OCI-LY3 (cell line): ENCODE measurements around the gene ZNF597.
"Not testable (repeated sequence)": the region's sequence is repeated elsewhere in the genome, so short reads cannot be mapped to it uniquely, and the experiment has no call there.

Experiments
- H2AFZ ChIP-seq: fragments of 200-600, 300-600 bp; shearing (Covaris generic); 2 replicates; pipeline ENCODE4 v1.6.0; 2014; ENCODE audit warnings: antibody characterized with exemption, low read depth, low read length
- H3K27ac ChIP-seq: fragments of 200-600, 300-600 bp; sonication (generic); 2 replicates; pipeline ENCODE4 v1.5.1; 2014; ENCODE audit warnings: mild to moderate bottlenecking, low read length, moderate library complexity, mixed read lengths
- H3K27me3 ChIP-seq: fragments of 200-600, 300-600 bp; sonication (generic); 2 replicates; pipeline ENCODE4 v1.6.1; 2014; ENCODE audit warnings: low read depth, low read length, mixed read lengths
- H3K36me3 ChIP-seq: fragments of 200-600, 300-600 bp; sonication (generic); replicated peaks from 2 replicates; pipeline ENCODE3; 2014; ENCODE audit warnings: low read depth, low read length, mixed read lengths
- H3K4me1 ChIP-seq: fragments of 300-600, 200-600 bp; sonication (generic); 2 replicates; pipeline ENCODE4 v1.6.1; 2014; ENCODE audit warnings: low read length, mixed read lengths
- H3K4me2 ChIP-seq: fragments of 200-600, 300-600 bp; sonication (generic); 2 replicates; pipeline ENCODE4 v1.6.1; 2014; ENCODE audit warnings: low read length, mixed read lengths
- H3K4me3 ChIP-seq: fragments of 300-600, 200-600 bp; sonication (generic); 2 replicates; pipeline ENCODE4 v1.5.1; 2014; ENCODE audit warnings: antibody characterized with exemption, mild to moderate bottlenecking, low read length, moderate library complexity
- H3K79me2 ChIP-seq: fragments of 300-600, 200-600 bp; shearing (Covaris generic); 2 replicates; pipeline ENCODE4 v1.6.1; 2014; ENCODE audit warnings: mild to moderate bottlenecking, low read length, mixed read lengths
- H3K9ac ChIP-seq: fragments of 300-600, 200-600 bp; shearing (Covaris generic); 2 replicates; pipeline ENCODE4 v1.6.0; 2014; ENCODE audit warnings: mild to moderate bottlenecking, low read length, moderate library complexity
- H3K9me3 ChIP-seq: fragments of 200-600, 300-600 bp; shearing (Covaris generic); 2 replicates; pipeline ENCODE4 v1.6.1; 2014; ENCODE audit warnings: low read length, mixed read lengths; ENCODE audit not compliant: insufficient read depth
- H4K20me1 ChIP-seq: fragments of 200-600, 300-600 bp; sonication (generic); 2 replicates; pipeline ENCODE4 v1.6.1; 2016; ENCODE audit warnings: low read length, mixed read lengths; ENCODE audit not compliant: insufficient read depth
- EZH2phosphoT487 ChIP-seq: fragments of 200-600 bp; shearing (Covaris generic); IDR thresholded peaks from 2 replicates; pipeline ENCODE4 v1.6.1; 2018; ENCODE audit warnings: antibody characterized with exemption, mixed run types, low read depth
- TF ChIP-seq, protein P1 (sequence below): fragments of 200-600, 300-600 bp; sonication (generic); IDR thresholded peaks from 2 replicates; pipeline ENCODE4 v1.5.1; 2014; ENCODE audit warnings: antibody characterized with exemption, low read length, low read depth

Gene ZNF597

DNA sequence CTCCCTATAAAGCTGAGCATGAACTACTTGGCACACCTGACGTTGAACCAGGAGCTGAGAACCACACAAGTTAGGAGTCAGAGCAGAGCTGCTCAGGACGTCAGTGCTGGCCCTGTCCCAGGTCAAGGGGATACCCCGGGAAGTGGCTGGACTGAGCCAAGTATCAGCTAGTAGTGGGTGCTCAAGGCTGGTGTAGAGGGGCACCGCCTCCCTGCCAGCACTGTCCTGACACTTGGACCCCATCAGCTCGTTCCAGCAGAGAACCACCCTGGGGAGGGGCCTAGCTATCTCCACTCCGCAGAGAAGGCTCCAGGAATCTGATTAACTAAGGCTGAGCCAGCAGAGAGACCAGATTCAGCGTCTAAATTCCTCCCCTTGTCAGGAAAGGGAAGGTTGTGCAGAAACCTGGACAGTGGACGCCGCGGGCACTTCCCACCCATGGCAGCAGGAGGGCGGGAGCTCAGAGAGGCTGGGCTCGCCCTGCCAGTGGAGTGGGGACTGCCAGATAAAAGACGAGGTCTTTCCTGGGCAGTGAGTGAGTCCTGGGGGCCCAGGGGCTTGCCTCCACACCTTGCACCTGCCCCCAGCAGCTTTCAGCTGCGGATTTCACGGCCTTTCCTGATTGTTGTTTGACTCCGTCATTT is 31.0 kb upstream of the ZNF597 start:
- Histone ChIP-seq H3K4me3 (no peak overlapping the region), H3K79me2 (peaks cover 81% of the 10 kb centered on the region), H3K4me1 (no peaks in the 10 kb centered on the region), H2AFZ (no peak overlapping the region), H4K20me1 (peaks cover 18% of the 10 kb centered on the region; the same call in 1 of the 2 replicates), H3K27me3 (no peaks in the 10 kb centered on the region), H3K36me3 (peaks cover 20% of the 10 kb centered on the region), H3K9ac (no peak overlapping the region), H3K27ac (no peak overlapping the region), H3K4me2 (no peak overlapping the region), H3K9me3 (peaks cover 5% of the 10 kb centered on the region; the same call in 1 of the 2 replicates)
- TF ChIP-seq EZH2phosphoT487: no peak
- TF ChIP-seq, protein P1, sequence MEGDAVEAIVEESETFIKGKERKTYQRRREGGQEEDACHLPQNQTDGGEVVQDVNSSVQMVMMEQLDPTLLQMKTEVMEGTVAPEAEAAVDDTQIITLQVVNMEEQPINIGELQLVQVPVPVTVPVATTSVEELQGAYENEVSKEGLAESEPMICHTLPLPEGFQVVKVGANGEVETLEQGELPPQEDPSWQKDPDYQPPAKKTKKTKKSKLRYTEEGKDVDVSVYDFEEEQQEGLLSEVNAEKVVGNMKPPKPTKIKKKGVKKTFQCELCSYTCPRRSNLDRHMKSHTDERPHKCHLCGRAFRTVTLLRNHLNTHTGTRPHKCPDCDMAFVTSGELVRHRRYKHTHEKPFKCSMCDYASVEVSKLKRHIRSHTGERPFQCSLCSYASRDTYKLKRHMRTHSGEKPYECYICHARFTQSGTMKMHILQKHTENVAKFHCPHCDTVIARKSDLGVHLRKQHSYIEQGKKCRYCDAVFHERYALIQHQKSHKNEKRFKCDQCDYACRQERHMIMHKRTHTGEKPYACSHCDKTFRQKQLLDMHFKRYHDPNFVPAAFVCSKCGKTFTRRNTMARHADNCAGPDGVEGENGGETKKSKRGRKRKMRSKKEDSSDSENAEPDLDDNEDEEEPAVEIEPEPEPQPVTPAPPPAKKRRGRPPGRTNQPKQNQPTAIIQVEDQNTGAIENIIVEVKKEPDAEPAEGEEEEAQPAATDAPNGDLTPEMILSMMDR: no peak

DNA sequence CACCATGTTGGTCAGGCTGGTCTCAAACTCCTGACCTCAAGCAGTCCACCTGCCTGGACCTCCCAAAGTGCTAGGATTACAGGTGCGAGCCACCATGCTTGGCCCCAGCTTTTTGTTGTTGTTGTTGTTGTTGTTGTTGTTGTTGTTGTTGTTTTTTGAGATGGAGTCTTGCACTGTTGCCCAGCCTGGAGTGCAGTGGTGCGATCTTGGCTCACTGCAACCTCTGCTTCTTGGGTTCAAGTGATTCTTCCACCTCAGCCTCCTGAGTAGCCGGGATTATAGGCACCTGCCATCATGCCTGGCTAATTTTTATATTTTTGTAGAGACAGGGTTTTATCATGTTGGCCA is 30.3 kb upstream of the ZNF597 start:
- not testable (repeated sequence) for H3K9me3 ChIP-seq, H3K4me1 ChIP-seq, H3K4me2 ChIP-seq, H2AFZ ChIP-seq, H3K27ac ChIP-seq, H3K27me3 ChIP-seq, H3K9ac ChIP-seq, H3K4me3 ChIP-seq
- H4K20me1 ChIP-seq: peaks cover 25% of the 10 kb centered on the region; the same call in 1 of the 2 replicates
- H3K36me3 ChIP-seq: peaks cover 20% of the 10 kb centered on the region
- H3K79me2 ChIP-seq: peaks cover 85% of the 10 kb centered on the region

DNA sequence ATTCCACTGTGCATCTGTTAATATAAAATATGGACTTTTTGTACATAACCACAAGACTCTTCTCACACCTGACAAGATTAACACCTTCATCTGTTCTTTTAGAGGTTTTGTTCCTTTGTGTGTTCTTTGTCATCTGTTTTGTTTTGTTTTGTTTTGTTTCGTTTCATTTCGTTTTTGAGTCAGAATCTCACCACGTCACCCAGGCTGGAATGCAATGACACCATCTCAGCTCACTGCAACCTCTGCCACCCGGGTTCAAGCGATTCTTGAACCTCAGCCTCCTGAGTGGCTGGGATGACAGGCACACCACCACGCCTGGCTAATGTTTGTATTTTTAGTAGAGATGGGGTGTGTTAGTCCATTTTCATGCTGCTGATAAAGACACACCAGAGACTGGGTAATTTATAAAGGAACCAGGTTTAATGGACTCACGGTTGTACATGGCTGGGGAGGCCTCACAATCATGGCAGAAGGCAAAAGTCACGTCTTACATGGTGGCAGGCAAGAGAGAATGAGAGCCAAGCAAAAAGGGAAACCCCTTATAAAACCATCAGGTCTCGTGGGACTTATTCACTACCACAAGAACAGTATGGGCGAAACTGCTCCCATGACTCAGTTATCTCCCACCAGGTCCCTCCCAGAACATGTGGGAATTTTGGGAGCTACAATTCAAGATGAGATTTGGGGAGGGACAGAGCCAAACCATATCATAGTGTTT is 29.7 kb upstream of the ZNF597 start:
- no peak overlapping the region for H3K9ac ChIP-seq
- no peaks in the 10 kb centered on the region for H3K4me1 ChIP-seq
- H3K27ac ChIP-seq: no peak overlapping the region
- H3K79me2 ChIP-seq: peaks cover 85% of the 10 kb centered on the region
- H3K4me3 ChIP-seq: no peak overlapping the region
- no peak for TF ChIP-seq EZH2phosphoT487
- TF ChIP-seq, protein P1: no peak
- peaks cover 5% of the 10 kb centered on the region; the same call in 1 of the 2 replicates for H3K9me3 ChIP-seq
- H3K27me3 ChIP-seq: no peaks in the 10 kb centered on the region
- no peak overlapping the region for H2AFZ ChIP-seq
- H3K4me2 ChIP-seq: no peak overlapping the region
- H4K20me1 ChIP-seq: peaks cover 29% of the 10 kb centered on the region; the same call in 1 of the 2 replicates
- H3K36me3 ChIP-seq: peaks cover 20% of the 10 kb centered on the region

DNA sequence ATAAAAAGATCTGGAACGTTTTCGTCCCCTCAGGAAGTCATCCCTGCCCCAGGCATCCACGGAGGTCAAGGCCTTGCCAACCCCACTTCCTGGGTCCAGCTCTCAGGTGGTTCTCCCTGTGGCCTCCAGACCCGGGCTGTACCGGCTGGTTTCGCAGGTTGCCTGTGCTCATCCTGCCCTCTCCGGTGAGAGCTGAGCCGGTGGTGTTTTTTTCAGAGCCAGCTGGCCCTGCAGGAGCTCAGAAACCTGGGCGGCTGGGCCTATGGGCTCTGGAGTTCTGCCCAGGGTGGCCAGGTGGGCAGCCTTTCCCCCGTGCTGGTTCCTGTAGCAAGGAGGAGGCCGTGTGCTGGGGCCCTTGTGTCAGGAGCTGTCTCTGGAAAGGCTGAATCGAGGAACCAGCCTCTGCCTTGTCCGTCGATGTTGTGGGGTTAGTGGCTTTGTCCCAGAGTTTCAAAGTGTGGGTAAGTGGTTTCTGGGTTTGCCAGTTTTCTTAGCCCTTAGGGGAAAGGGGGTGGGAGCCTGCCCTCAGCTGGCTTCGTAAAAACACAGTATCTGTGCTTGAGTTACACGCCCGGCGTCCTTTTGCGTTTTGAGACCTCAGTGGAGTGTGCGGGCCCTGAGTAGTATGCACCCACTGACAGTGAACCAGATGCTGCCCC is 28.3 kb upstream of the ZNF597 start:
- Histone ChIP-seq H4K20me1 (peaks cover 42% of the 10 kb centered on the region), H3K9me3 (peaks cover 5% of the 10 kb centered on the region; the same call in 1 of the 2 replicates)

More for the DNA sequence above, 28.3 kb upstream of the ZNF597 start:
- Histone ChIP-seq H2AFZ (no peak overlapping the region), H3K79me2 (peaks cover 94% of the 10 kb centered on the region), H3K36me3 (peaks cover 20% of the 10 kb centered on the region), H3K9ac (no peak overlapping the region), H3K27me3 (no peaks in the 10 kb centered on the region), H3K4me2 (no peak overlapping the region), H3K4me1 (no peaks in the 10 kb centered on the region), H3K27ac (no peak overlapping the region), H3K4me3 (no peak overlapping the region)
- TF ChIP-seq EZH2phosphoT487: no peak
- TF ChIP-seq, protein P1: no peak
